H9 (cell line): ENCODE data around the gene MDH2. TPM values are rescaled to one million over a fixed set of nuclear protein-coding genes. Genes with fewer than 3 reads are reported as not detected.

Experiments used
- DNase-seq: peaks from one replicate; pipeline ENCODE4 v3.0.0-alpha.2; 2017
- H2AFZ ChIP-seq: one replicate; pipeline ENCODE4 v1.6.1; 2013; ENCODE audit warnings: mild to moderate bottlenecking, low read length, control low read depth, moderate library complexity
- H2AK5ac ChIP-seq: 2 replicates; pipeline ENCODE4 v1.6.1; 2013; ENCODE audit warnings: low read length, control low read depth, mixed read lengths; ENCODE audit not compliant: insufficient read length
- H2BK120ac ChIP-seq: one replicate; pipeline ENCODE4 v1.6.1; 2013; ENCODE audit warnings: low read depth, mild to moderate bottlenecking, low read length, control low read depth, inconsistent platforms; ENCODE audit not compliant: poor library complexity, severe bottlenecking
- H2BK12ac ChIP-seq: 2 replicates; pipeline ENCODE4 v1.6.1; 2013; ENCODE audit warnings: low read length, control low read depth, mixed read lengths, low read depth; ENCODE audit not compliant: insufficient read length
- H2BK15ac ChIP-seq: 2 replicates; pipeline ENCODE4 v1.6.1; 2013; ENCODE audit warnings: low read depth, low read length, control low read depth
- H2BK20ac ChIP-seq: one replicate; pipeline ENCODE4 v1.6.1; 2013; ENCODE audit warnings: low read depth, mild to moderate bottlenecking, low read length, control low read depth, inconsistent platforms; ENCODE audit not compliant: poor library complexity, severe bottlenecking
- H2BK5ac ChIP-seq: 2 replicates; pipeline ENCODE4 v1.6.1; 2013; ENCODE audit warnings: low read length, control low read depth, mixed read lengths; ENCODE audit not compliant: insufficient read length
- H3K14ac ChIP-seq: 2 replicates; pipeline ENCODE4 v1.6.1; 2013; ENCODE audit warnings: low read length, control low read depth; ENCODE audit not compliant: insufficient read depth
- H3K18ac ChIP-seq: 2 replicates; pipeline ENCODE4 v1.6.1; 2013; ENCODE audit warnings: low read depth, mild to moderate bottlenecking, mixed read lengths, low read length, control low read depth; ENCODE audit not compliant: insufficient read length
- H3K23ac ChIP-seq: 2 replicates; pipeline ENCODE4 v1.6.1; 2013; ENCODE audit warnings: low read length, control low read depth, mixed read lengths, low read depth; ENCODE audit not compliant: insufficient read length
- H3K23me2 ChIP-seq: 2 replicates; pipeline ENCODE4 v1.6.1; 2013; ENCODE audit warnings: low read depth, mild to moderate bottlenecking, mixed read lengths, low read length, control low read depth; ENCODE audit not compliant: insufficient read length, poor library complexity, severe bottlenecking
- H3K27ac ChIP-seq: 2 replicates; pipeline ENCODE4 v1.5.1; 2013; ENCODE audit warnings: low read length, control low read depth, mixed read lengths, low read depth; ENCODE audit not compliant: insufficient read length
- H3K27me3 ChIP-seq: 2 replicates; pipeline ENCODE4 v1.6.1; 2013; ENCODE audit warnings: low read length, control low read depth, inconsistent platforms; ENCODE audit not compliant: insufficient read depth
- H3K4ac ChIP-seq: 2 replicates; pipeline ENCODE4 v1.6.1; 2013; ENCODE audit warnings: low read depth, mild to moderate bottlenecking, control low read depth, inconsistent platforms, low read length, moderate library complexity
- H3K4me1 ChIP-seq: 2 replicates; pipeline ENCODE4 v1.6.1; 2013; ENCODE audit warnings: low read length, control low read depth, inconsistent platforms; ENCODE audit not compliant: insufficient read depth
- H3K4me2 ChIP-seq: 2 replicates; pipeline ENCODE4 v1.6.1; 2013; ENCODE audit warnings: low read length, control low read depth, mixed read lengths; ENCODE audit not compliant: insufficient read length, insufficient read depth
- H3K56ac ChIP-seq: 2 replicates; pipeline ENCODE4 v1.6.1; 2013; ENCODE audit warnings: low read depth, mild to moderate bottlenecking, mixed read lengths, low read length, control low read depth; ENCODE audit not compliant: insufficient read length
- H3K79me1 ChIP-seq: 2 replicates; pipeline ENCODE4 v1.6.1; 2013; ENCODE audit warnings: low read depth, mild to moderate bottlenecking, moderate library complexity, low read length, control low read depth, inconsistent platforms; ENCODE audit not compliant: insufficient read depth, poor library complexity, severe bottlenecking
- H3K79me2 ChIP-seq: 2 replicates; pipeline ENCODE4 v1.6.1; 2013; ENCODE audit warnings: low read length, control low read depth, inconsistent platforms; ENCODE audit not compliant: insufficient read depth
- H3K9ac ChIP-seq: 2 replicates; pipeline ENCODE4 v1.6.1; 2013; ENCODE audit warnings: low read length, control low read depth, mixed read lengths; ENCODE audit not compliant: insufficient read length; ENCODE audit errors: extremely low read depth
- H3K9me3 ChIP-seq: one replicate; pipeline ENCODE4 v1.6.1; 2013; ENCODE audit warnings: low read depth, low read length, inconsistent platforms; ENCODE audit not compliant: control insufficient read depth
- H3T11ph ChIP-seq: one replicate; pipeline ENCODE4 v1.6.1; 2013; ENCODE audit warnings: mild to moderate bottlenecking, low read length, control low read depth, inconsistent platforms
- H4K20me1 ChIP-seq: one replicate; pipeline ENCODE4 v1.6.1; 2013; ENCODE audit not compliant: control insufficient read depth, insufficient read length, insufficient read depth
- H4K5ac ChIP-seq: 2 replicates; pipeline ENCODE4 v1.6.1; 2013; ENCODE audit warnings: low read depth, mild to moderate bottlenecking, mixed read lengths, low read length, control low read depth; ENCODE audit not compliant: insufficient read length
- H4K8ac ChIP-seq: replicated peaks from 2 replicates; pipeline ENCODE4 v1.6.1; 2013; ENCODE audit warnings: low read length, control low read depth, mixed read lengths, low read depth; ENCODE audit not compliant: insufficient read length
- H4K91ac ChIP-seq: 2 replicates; pipeline ENCODE4 v1.6.1; 2013; ENCODE audit warnings: low read depth, mild to moderate bottlenecking, moderate library complexity, mixed read lengths, low read length, control low read depth; ENCODE audit not compliant: insufficient read length
- H3K27ac Mint-ChIP-seq, 3 experiments: 2 replicates in 2 of 3; 3 replicates in 1 of 3; pipeline ENCODE4 v1.8.0; 2020 to 2021; ENCODE audit warnings: mixed read lengths in 3 of 3, mild to moderate bottlenecking in 1 of 3, moderate library complexity in 1 of 3
- H3K27me3 Mint-ChIP-seq: 2 replicates; pipeline ENCODE4 v1.8.0; 2021; ENCODE audit warnings: low read depth, mild to moderate bottlenecking, moderate library complexity, mixed read lengths
- H3K36me3 Mint-ChIP-seq, 3 experiments: 2 replicates in 2 of 3; 3 replicates in 1 of 3; pipeline ENCODE4 v1.8.0; 2020 to 2021; ENCODE audit warnings: low read depth in 3 of 3, mixed read lengths in 3 of 3; ENCODE audit not compliant: insufficient read depth in 1 of 3
- H3K4me1 Mint-ChIP-seq, 2 experiments: 2 replicates each; pipeline ENCODE4 v1.8.0; 2020; ENCODE audit warnings: mixed read lengths in 2 of 2
- H3K4me3 Mint-ChIP-seq, 2 experiments: 2 replicates in 1 of 2; 3 replicates in 1 of 2; pipeline ENCODE4 v1.8.0; 2020 to 2021; ENCODE audit warnings: mild to moderate bottlenecking in 2 of 2, mixed read lengths in 2 of 2, moderate library complexity in 1 of 2
- H3K9me3 Mint-ChIP-seq, 2 experiments: 2 replicates in 1 of 2; 3 replicates in 1 of 2; pipeline ENCODE4 v1.8.0; 2020; ENCODE audit warnings: mild to moderate bottlenecking in 2 of 2, mixed read lengths in 2 of 2, moderate library complexity in 1 of 2
- WGBS: extraction: QIAGEN DNeasy Blood & Tissue Kit; methylation state at CpG from one replicate; pipeline ENCODE4 v1.1.7; 2013; ENCODE audit warnings: missing lambda C conversion rate, low lambda C conversion rate, mixed read lengths; ENCODE audit not compliant: insufficient read length; ENCODE audit errors: extremely low coverage; 5-methylcytosine and 5-hydroxymethylcytosine counted together
- total RNA-seq: library from RNA; stranded (reverse); gene quantifications from 2 replicates; pipeline ENCODE4 v1.2.1, GENCODE V29; 2021
- TF ChIP-seq, protein P1 (sequence below): fragments of 200-600 bp; sonication (generic); conservative IDR thresholded peaks from 3 replicates; pipeline ENCODE4 v1.8.0; 2021; ENCODE audit warnings: antibody characterized with exemption, mild to moderate bottlenecking

Gene MDH2
- total RNA-seq, 1 experiment from 2014 or later: 260 TPM

DNA sequence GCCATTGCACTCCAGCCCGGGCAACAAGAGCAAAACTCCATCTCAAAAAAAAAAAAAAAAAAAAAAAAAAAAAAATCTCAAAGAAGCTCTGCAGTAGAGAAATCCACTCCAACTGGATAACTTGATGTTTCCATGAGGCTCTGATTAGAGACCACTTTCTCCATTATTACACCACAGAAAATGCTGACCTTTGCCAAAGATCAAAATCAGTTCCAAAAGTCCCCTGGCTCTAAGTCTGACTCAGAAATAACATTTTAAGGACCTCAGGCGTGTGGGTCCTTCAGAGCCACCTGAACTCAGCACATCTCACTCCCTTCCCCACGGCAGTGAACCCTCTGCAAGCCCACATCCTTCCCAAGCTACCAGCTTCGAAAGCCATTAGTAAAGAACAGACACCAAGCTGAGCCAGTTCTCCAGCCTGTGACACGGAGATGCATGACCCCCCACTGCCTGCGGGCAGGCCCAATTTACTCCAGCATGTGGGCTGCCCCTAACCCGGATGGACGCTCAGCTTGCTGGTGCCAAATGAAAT is 39.7 kb upstream of the MDH2 start:
- no peak overlapping the region for H2BK20ac ChIP-seq
- H3K18ac ChIP-seq: no peak overlapping the region
- no peak overlapping the region for H4K8ac ChIP-seq
- H2BK5ac ChIP-seq: no peak overlapping the region
- no peak overlapping the region for H2AFZ ChIP-seq
- no peak overlapping the region for H3K4me2 ChIP-seq
- H3K4ac ChIP-seq: no peak overlapping the region
- Mint-ChIP-seq H3K4me3 (no peak overlapping the region), H3K4me1 (0 out of 4 replicates have a peak, but pooled peaks cover 0 to 2% of the 10 kb centered on the region in 2 experiments), H3K9me3 (no peaks in the 10 kb centered on the region), H3K36me3 (peaks cover 9 to 14% (median 13%) of the 10 kb centered on the region in 3 experiments; a peak in 6 of 7 replicates), H3K27me3 (no peaks in the 10 kb centered on the region), H3K27ac (peak overlapping the region in 2 of 3 experiments; percentile 54 to 69; a peak in 4 of 7 replicates)
- H3K4me1 ChIP-seq: no peaks in the 10 kb centered on the region
- H4K91ac ChIP-seq: no peak overlapping the region
- no peak overlapping the region for H3K56ac ChIP-seq
- H3K79me1 ChIP-seq: no peaks in the 10 kb centered on the region
- H3K79me2 ChIP-seq: no peaks in the 10 kb centered on the region
- no peak overlapping the region for H2BK12ac ChIP-seq
- no CpG with 5 or more reads among the region's 8 CpGs for WGBS
- no peak overlapping the region for H3T11ph ChIP-seq
- no peak overlapping the region for H3K9ac ChIP-seq
- no peaks in the 10 kb centered on the region for H3K23me2 ChIP-seq
- H2AK5ac ChIP-seq: no peak overlapping the region
- H4K5ac ChIP-seq: no peak overlapping the region
- H2BK120ac ChIP-seq: no peak overlapping the region
- no peak for DNase-seq
- H3K27me3 ChIP-seq: no peaks in the 10 kb centered on the region
- TF ChIP-seq, protein P1, sequence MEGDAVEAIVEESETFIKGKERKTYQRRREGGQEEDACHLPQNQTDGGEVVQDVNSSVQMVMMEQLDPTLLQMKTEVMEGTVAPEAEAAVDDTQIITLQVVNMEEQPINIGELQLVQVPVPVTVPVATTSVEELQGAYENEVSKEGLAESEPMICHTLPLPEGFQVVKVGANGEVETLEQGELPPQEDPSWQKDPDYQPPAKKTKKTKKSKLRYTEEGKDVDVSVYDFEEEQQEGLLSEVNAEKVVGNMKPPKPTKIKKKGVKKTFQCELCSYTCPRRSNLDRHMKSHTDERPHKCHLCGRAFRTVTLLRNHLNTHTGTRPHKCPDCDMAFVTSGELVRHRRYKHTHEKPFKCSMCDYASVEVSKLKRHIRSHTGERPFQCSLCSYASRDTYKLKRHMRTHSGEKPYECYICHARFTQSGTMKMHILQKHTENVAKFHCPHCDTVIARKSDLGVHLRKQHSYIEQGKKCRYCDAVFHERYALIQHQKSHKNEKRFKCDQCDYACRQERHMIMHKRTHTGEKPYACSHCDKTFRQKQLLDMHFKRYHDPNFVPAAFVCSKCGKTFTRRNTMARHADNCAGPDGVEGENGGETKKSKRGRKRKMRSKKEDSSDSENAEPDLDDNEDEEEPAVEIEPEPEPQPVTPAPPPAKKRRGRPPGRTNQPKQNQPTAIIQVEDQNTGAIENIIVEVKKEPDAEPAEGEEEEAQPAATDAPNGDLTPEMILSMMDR: no peak
- no peak overlapping the region for H3K23ac ChIP-seq
- H3K9me3 ChIP-seq: no peaks in the 10 kb centered on the region
- H4K20me1 ChIP-seq: no peaks in the 10 kb centered on the region
- H2BK15ac ChIP-seq: no peak overlapping the region
- H3K27ac ChIP-seq: no peak overlapping the region
- no peak overlapping the region for H3K14ac ChIP-seq
